Right forelimb (tissue), 1 donor: Measurements from ENCODE around the gene KRI1.

ENCODE experiments used
- DNase-seq: peaks from one replicate; pipeline ENCODE4 v3.0.0-alpha.2; 2018

Gene KRI1

DNA sequence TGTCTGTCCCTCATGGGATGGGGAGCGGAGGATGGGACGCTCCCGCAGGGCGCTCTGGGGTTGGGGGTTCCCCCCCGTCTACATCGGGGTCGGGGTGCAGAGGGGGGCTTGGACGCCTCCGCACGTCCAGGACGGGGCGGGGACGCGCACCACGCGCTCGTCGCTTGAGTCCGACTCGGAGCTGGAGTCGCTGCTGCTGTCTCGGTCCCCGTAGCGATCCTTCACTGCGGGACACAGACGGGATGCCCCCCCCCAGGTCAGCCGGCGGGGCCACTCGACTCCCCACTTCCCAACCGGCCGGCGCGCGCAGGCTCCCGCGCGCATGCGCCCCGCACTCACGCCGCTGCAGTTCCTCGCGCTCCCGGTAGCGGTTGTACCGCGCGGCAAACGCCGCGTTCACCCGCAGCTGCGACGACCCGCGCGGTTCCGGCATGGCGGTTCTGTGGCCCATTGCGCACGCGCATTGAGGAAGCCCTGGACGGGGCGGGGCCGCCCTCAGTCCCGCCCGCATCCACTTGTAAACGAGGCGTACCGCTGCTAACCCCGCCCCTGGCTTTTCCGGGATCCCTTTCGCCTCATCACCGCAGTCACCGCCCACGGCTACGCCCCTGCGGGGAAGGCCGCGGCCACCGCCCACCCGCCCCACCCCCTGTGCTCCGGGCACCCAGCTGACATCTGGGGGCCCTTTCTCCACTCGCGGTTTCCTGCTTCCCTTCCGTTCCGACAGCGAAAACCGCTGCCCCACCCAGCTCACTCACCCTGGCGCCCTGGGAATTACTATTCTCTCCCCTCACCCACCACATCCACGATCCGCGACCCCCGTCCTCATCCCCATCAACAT, at the start of gene KRI1:
TSS of gene KRI1 (minus strand) at position 444 of the 841 bp plus-strand sequence. CDS start at position 433, 11 bp downstream.
- peak; percentile 99 for DNase-seq

DNA sequence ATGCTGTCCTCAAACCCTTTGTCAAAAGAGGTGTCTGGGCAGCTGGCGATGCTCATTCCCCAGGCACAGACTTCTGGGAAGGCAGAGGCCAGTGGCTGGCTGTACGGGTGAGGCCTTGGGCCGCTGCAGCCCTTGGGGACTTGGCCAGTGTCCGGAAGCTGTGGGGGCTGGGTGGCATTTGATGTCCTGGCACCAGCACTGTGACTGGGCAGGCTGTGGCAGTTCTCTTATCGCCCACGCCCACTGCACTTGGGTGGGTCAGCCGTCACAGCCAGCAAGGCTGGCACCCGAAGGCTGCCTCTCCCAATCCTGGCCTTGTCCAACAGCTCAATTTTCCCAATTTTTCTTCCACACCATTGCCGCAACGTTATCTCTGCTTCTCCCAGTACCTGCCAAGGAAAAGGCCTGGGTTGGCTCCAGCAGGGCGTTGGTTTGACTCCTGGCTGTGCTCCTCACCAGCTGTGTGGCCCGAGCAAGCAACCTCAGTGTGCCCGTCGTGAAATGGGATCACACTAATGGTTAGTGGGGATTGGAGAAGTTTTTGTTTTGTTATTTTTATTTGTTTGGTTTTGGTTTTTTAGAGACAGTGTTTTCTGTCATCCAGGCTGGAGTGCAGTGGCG, 46.8 kb upstream of the KRI1 start:
- no peak for DNase-seq

DNA sequence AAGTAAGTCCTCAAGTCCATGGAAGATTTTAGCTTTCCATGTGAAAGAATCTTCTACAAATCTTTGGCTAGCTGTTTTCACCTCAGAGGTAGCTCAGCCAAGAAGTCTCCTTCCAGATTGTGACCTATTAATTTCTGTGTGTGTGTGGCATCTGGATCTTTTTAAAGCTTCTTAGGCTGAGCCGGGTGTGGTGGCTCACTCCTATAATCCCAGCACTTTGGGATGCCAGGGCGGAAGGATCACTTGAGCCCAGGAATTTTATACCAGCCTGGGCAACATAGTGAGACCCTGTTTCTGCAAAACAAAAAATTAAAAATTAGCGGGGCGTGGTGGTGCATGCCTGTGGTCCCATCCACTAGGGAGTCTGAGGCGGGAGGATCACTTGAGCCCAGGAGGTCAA, 46.1 kb upstream of the KRI1 start:
- no peak for DNase-seq

DNA sequence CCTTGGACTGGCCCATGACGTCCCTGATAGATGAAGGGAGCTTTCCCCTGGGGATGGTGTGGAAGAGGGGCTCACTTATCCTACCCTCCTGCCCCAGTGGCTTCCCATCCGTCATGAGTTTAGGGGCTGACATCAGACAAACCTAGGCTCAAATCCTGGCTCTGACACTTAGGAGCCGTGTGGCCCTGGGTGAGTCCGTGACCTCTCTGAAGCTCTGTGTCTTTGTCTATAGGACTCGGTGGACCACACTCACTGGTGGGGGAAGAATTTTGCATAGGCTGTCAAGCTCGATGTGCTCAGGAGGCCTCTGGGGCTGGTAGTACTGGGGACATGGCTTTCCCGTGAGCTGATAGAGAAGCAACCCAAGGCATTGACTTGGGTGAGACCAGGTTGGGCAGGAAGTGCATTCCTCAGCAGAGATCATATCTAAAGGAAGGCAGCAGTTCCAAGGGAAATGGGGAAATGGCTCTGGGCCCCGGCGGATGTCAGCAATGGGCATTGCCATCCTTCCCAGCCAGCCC, 38.7 kb upstream of the KRI1 start:
- DNase-seq = no peak

DNA sequence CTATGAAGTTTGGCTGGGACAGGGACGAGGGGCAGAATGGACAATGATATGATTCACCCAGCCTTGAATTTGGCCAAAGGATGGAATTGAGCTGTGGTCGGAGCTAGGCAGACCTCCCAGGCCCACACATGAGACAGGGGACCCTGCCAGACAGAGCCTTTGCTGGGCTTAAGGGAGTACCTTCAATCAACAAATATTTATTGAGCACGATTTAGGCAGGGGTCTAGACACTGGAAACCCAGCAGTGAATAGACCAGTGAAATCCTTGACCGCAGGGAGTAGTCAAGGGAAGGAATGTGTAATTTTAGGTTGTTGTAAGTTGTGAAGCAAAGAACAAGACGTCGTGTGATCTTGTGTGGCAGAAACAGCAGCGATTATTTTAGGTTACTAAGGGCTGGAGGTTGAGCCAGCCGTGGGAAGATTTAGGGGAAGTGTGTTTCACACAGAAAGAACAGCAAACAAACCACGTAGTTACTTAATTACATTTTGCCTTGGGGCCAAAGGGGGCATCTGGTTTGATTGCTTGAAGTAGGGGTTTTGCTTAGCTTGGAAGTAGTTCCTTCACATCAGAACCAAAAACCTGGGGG, 38.2 kb upstream of the KRI1 start:
- no peak for DNase-seq

DNA sequence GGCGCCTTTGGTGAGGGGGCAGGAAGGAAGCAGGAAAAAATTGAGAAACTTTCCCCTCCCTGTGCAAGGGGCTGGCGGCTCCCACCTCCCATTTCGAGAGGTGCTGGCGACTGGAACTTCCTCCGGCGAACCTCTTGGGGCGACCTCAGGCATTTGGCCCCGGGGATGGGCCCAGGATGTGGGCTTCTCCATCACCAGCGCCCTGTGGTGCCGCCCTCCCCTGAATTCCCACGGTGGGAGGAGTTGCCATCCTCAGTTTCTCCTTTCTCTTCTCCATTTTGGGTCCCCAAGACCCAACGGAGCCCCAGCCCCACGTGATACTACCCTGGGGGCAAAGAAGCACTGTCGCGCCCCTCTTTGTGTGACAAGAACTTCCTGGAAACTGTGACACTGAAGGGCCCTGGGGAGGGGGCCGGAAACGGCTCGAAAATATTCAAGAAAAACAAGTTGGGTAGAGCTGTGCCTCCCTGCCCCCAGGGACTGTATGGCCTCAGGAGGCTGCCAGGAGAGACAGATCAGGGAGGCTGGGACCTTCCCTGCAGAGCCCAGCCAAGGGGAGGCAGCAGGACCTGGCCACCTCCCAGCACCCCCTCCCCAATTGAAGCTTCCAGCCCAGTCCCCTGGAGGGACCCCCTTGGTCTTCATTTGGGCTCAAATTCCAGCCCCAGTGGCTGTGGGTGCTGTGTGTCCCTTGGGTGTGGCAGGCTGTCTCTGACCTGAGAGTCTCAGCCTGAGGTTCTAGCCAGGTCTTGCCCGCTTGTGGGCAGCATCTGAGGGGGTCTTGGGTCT, 37.5 kb upstream of the KRI1 start:
- DNase-seq = peak; percentile 59

DNA sequence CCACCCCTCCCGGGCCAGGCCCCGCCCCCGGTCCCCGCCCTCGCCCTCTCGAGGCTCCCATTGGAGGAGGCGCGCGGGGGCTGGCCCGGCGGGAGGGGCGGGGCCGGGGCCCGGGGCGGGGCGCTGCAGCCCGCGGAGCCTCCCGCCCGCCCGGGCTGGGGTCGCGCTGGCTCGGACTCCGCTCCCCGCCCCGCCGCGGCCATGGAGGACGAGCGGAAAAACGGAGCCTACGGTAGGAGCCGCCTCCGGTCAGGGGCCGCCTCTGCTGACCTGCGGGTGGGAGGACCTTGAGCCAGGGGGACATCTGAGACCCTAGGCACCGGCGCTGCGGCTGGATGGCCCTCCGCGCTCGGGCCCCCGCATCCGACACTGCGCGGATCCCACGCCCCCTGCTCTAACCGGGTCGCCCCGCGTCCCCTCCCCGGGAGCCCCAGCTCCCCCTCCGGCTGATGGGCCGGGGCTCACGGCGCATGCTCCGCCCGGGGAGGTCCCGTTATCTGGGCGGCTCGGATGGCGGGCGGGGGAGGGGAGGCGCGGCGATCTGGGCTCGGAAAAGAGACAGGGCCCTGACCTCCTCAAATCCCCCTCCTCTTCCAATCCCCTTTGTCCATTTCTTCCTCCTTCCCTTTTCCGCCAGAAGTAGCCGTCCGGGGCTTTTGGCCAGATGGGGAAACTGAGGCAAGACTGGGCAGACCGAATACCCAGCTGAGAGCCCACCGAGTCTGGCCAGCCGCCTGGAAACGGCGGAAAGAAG, 36.7 kb upstream of the KRI1 start:
- DNase-seq = peak; percentile 90

DNA sequence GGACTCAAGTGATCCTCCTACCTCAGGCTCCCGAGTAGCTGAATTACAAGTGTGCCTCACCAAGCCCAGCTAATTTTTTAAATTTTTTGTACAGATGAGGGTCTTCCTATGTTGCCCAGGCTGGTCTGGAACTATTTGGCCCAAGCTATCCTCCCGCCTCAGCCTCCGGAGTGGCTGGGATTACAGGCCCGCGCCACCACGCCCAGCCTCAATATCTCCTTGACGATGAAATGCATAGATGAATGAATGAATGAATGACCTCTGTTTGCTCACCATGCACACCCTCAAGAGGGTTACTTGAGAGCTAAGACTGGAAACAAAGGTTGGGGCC, 36.2 kb upstream of the KRI1 start:
- no peak for DNase-seq

DNA sequence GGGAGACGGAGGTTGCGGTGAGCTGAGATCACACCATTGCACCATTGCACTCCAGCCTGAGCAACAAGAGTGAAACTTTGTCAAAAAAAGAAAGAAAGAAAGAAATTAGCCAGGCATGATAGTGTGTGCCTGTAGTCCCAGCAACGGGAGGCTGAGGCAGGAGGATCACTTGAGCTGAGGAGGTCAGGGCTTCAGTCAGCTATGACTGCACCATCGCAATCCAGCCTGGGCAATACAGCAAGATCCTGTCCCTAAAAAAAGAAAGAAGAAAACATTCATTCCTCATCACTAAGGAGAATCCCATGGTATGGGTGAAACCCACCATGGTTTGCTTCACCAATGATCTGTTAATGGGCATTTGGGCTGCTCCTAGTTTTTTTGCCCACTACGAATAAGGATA, 34.3 kb upstream of the KRI1 start:
- DNase-seq = no peak

DNA sequence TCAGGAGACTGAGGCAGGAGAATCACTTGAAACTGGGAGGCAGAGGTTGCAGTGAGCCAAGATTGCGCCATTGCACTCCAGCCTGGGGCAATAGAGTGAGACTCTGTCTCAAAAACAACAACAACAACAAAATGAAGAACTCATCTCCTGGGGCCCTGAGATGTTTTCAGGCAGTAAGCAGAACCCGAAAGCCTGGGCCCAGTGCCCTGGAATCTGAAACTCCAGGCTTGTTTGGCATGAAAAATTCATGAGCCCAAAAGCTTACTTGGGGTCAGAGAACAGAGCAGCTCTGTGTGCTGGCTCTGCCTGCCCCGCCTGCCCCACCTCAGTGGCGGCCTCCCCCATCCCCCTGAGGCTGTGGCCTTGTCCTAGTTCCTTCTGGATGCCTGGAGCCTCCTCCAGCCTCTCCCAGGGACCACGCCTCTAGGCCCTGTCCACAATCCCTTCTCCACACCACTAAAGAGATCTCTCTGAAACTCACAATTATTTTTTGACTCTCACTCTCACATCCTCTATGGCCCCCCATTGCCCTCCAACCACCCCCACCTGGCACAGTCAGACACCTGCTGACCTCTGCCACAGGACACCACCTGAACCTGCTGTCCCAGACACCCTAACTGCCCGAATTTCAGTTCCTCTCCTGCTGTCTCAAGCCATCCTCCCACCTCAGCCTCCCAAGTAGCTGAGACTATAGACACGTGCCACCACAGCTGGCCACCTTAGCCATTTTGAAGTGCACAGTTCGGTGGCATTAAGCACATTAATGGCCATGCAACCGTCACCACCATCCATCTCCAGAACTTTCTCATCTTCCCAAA, 28.2 kb upstream of the KRI1 start:
- DNase-seq = no peak

DNA sequence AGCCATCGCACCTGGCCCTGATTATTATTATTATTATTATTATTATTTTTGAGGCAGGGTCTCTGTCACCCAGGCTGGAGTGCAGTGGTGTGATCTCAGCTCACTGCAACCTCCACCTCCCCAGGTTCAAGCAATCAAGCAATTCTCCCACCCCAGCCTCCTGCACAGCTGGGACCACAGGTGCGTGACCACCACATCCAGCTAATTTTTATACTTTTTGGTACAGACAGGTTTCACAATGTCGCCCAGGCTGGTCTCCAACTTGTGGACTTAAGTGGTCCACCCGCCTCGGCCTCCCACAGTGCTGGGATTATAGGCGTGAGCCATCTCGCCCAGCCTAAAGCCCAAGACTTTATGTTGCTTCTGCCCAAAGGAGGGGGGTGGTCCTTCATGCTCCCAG, 27.3 kb upstream of the KRI1 start:
- DNase-seq = no peak

DNA sequence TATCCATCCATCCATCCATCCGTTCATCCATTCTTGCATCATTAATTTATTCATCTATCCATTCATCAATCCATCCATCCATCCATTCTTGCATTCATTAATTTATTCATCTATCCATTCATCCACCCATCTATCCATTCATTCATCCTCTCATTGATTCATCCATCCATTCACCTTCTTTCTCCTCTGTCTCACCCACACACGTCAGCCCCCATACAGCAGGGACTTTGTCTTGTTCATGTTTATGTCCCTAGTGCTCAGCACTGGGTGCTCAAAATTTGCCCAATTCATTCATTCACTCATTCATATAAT, 22.0 kb upstream of the KRI1 start:
- no peak for DNase-seq

DNA sequence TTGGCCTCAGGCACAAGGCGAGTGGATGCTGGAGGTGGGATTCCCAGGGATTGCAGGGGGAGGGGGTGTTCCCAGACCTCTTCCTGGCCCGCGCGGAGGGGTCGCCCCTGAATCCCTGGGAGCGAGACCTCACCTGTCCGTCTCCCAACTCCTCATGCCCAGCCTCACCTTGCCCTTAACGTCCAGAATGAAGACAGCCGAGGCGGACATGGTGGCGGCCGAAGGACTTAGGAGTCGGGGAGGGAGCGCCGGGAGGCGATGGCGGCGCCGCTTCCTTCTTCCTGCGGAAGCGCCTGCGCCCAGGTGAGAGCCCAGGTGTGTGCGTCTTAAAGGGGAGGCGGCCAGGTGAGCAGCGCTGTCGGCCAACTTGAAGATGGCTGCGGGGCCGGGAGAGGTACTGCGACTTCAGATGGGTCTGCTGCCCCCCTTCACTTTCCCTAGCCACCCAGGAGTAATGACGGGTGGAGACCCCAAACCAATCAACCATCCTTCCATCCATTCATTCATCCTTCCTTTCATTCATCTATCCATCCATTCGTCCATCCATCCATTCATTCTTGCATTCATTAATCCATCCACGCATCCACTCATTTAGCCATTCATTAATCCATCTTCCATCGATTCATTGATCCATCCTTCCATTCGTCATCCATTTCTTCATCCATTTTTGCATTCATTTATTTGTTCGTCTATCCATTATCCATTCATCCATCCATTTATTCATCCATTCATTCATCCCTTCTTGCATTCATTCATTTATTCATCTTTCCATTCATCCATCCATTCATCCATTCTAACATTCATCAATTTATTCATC, 21.4 kb upstream of the KRI1 start, which contains the start of gene AP1M2:
TSS of gene AP1M2 (minus strand) at position 291 of the 817 bp plus-strand sequence. CDS start at position 210, 81 bp downstream.
- no peak for DNase-seq

DNA sequence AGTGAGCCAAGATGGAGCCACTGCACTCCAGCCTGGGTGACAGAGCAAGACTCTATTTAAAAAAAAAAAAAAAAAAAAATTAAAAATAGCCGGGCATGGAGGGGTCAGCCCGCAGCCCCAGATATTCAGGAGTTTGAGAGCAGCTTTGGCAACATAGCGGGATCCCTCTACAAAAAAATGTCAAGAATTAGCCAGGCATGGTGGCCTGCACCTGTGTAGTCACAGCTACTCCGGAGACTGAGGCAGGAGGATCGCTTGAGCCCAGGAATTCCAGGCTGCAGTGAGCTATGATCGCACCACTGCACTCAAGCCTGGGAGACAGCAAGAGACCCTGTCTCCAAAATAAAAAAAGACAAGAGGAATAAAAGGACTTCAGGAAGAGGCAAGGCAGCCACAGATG, 20.6 kb upstream of the KRI1 start:
- DNase-seq = no peak

DNA sequence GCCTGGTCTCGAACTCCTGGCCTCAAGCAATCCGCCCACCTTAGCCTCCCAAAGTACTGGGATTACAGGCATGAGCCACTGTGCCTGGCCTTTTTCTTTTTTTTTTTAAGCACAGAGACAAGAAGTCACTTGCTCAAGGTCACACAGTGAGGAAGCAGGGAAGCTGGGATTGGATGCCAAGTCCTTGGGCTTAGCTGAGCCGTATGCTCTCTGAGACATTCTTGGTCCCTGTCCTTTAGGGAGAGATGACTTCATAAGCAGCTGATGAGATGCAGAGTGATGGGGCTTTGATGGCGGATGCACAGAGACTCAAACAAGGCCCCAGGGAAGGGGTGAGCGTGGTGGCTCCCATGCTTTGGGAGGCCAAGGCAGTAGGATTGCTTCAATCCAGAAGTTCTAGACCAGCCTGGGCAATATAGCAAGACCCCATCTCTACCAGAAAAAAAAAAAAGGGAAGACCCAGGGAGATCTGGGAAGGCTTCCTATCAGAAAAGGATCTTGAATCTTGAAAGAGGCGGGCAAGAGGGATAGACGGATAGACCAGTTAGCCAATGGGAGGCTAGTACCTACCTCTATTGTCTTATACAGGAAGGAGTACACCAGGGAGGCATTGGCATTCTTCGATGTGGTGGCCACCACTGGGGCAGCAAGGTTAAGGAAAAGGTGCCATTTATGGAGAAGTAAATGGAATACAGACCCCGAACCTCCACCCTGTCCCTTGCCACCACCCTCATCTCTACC, 17.4 kb upstream of the KRI1 start:
- no peak for DNase-seq

DNA sequence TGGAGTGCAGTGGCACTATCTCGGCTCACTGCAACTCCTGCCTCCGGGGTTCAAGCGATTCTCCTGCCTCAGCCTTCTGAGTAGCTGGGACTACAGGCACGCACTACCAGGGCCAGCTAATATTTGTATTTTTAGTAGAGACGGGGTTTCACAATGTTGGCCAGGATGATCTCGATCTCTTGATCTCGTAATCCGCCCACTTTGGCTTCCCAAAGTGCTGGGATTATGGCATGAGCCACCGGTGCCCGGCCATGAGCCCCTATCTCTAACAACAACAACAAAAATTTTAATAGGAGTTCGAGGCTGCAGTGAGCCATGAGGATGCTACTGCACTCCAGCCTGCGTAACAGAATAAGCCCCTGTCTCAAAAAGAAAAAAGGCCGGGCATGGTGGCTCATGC, 16.3 kb upstream of the KRI1 start:
- no peak for DNase-seq

DNA sequence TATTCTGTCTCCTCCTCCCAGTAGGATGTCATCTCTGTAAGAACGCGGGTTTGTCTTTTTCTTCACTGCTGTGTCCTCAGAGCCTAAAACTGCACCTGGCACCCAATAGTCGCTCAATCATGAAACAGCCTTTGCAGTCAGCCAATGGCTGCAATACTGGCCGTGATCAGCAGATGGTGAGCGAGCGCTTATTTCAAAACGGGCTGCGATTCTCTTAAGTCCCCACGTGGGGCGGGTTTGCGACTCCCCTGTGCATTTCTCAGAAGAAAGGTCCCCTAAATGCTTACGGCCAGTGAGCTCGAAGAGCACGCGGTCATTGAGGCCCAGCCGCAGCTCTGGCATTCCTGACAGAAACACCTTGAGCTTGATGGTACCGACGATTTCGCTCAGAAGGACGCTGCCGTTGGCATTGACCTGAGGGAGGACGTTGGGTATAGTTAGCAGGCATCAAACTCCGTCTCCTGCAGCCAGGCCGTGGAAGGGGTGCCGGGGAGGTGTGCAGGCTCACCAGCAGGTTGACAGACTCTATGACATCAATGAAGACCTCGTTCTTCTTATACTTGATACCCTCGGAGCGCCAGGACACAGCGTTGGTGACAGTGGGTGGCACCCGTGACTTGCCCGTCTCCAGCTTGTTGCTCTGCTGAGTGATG, 15.3 kb upstream of the KRI1 start:
- peak; percentile 90 for DNase-seq

DNA sequence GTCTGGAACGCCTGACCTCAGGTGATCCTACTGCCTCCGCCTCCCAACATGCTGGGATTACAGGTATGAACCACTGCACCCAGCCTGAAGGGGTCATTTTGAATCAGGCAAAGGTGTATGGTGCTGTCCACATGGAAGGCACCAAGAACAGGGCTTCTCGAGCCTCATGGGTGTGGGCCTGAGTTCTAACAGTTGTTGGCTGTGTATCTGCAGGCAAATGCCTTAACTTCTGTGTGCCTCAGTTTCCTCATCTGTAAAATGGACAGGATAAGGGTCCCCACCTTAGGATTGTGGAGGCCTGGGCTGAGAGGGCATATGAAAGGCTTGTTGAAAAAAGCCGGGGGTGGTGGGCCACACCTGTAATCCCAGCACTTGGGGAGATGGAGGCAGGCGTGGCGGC, 12.1 kb upstream of the KRI1 start:
- no peak for DNase-seq

DNA sequence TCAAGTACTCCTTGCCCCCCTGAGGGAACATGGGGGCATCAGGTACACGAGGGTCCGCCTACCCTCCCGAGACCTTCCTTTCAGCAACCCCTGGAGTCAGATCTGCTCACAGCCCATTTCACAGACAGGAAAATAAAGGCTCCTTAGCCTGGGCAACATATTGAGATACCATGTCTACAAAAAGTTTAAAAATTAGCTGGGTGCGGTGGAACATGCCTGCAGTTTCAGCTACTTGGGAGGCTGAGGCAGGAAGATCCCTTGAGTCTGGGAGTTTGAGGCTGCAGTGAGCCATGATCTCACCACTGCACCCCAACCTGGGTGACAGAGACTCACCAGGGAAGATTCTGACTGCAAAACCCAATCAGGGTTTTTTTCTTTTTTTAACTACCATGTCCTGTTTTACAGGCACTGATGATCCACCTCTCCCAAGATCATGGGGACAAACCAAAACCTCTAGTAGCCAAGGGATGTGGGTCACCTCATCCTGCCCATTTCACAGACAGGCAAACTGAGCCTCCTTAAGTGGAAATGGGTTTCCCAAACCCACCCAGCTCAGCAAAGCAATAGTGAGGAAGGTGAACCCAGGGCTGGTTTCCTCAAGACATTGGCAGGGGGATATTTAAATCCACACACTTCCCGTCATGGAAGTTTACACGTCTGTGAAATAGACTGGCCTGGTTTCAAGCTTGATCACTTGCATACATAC, 9.4 kb upstream of the KRI1 start:
- no peak for DNase-seq
